Measurements from ENCODE around the gene CYTH1. TPM values are rescaled to one million over a fixed set of nuclear protein-coding genes. Genes with fewer than 3 reads are reported as not detected.

CYTH1 gene
- polyA plus RNA-seq, 1 of the 3 experiments (the other 2 are of a cell fraction): 23.8 TPM

DNA sequence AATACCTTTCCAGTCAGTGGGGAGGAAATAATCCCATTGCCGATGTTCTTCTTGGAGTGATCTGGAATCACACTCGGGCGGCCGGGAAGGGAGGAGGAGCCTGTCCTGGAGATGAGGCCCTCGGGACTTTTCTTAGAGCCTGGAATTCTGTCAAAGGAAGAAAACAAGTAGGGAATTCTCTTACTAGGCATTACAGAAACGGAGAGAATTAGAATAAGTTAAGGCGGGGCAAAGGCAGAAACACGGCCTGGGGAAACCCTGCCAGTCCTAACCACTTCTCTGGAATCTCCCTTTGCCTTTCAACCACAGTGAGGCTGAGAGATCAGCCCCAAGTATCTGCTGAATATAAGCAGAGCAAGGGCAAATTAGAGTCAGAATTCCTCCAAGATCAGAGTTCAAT lies 30.8 kb upstream of the CYTH1 start:
- Histone ChIP-seq H3K36me3 (replicated peaks in 1 of 2; ENCODE audit: control insufficient read depth in 1 of 2, insufficient read depth in 2 of 2, low read length in 1 of 2) (peaks cover 65 to 84% of the 10 kb centered on the region in 2 experiments), H3K4me2 (no peak overlapping the region), H3K9me2 (no peaks in the 10 kb centered on the region), H4K20me1 (ENCODE audit: insufficient read depth) (no peaks in the 10 kb centered on the region), H3K4me3 (ENCODE audit: low read depth in 2 of 2, low read length in 1 of 2) (no peak overlapping the region), H3K9me3 (no peaks in the 10 kb centered on the region), H3K4me1 (ENCODE audit: control insufficient read depth in 1 of 2, insufficient read depth in 2 of 2, low read depth in 1 of 2, low read length in 1 of 2) (no peaks in the 10 kb centered on the region), H3K79me2 (ENCODE audit: insufficient read depth) (peaks cover 14% of the 10 kb centered on the region), H3K9ac (no peak overlapping the region), H3F3A (replicated peaks; ENCODE audit: insufficient read depth) (peaks cover 12% of the 10 kb centered on the region), H3K27me3 (ENCODE audit: insufficient read depth) (no peaks in the 10 kb centered on the region), H2AFZ (ENCODE audit: low read depth) (no peak overlapping the region), H3K27ac (ENCODE audit: low read depth in 2 of 2, low read length in 1 of 2) (no peak overlapping the region)
- 94% methylated on average over 8 of the region's 8 CpGs for WGBS (ENCODE audit: low lambda C conversion rate)
- DNase-seq: no peak
- TF ChIP-seq CTCF (IDR thresholded peaks at IDR 0.05) (no peak), SIN3A (IDR thresholded peaks at IDR 0.05; ENCODE audit: borderline replicate concordance, low read depth, low read length) (no peak), SMC3 (IDR thresholded peaks at IDR 0.05; ENCODE audit: low read depth, low read length) (no peak), FOXM1 (IDR thresholded peaks at IDR 0.05; ENCODE audit: low read depth) (no peak), RAD21 (IDR thresholded peaks at IDR 0.05; ENCODE audit: low read length) (no peak), MXI1 (IDR thresholded peaks at IDR 0.05; ENCODE audit: low read depth, low read length) (no peak), USF1 (IDR thresholded peaks at IDR 0.05; ENCODE audit: borderline replicate concordance, low read depth) (no peak), GATA2 (CRISPR knock-in tag; IDR thresholded peaks at IDR 0.05) (no peak), PBX3 (IDR thresholded peaks at IDR 0.05) (no peak), FOXJ3 (CRISPR knock-in tag; IDR thresholded peaks at IDR 0.05) (no peak), FOSL2 (IDR thresholded peaks at IDR 0.05; ENCODE audit: borderline replicate concordance, low read depth) (no peak), MAX (IDR thresholded peaks at IDR 0.05; ENCODE audit: low read depth) (no peak), NRF1 (IDR thresholded peaks at IDR 0.05; ENCODE audit: low read depth, low read length) (no peak), YY1 (IDR thresholded peaks at IDR 0.05; ENCODE audit: low read depth) (no peak), EP300 (IDR thresholded peaks at IDR 0.05; ENCODE audit: borderline replicate concordance in 1 of 2, low read depth in 1 of 2, low read length in 1 of 2) (no peak), NFIC (IDR thresholded peaks at IDR 0.05; ENCODE audit: borderline replicate concordance) (no peak), JUND (IDR thresholded peaks at IDR 0.05) (no peak), POLR2AphosphoS5 (IDR thresholded peaks at IDR 0.05; ENCODE audit: low read depth, low read length) (no peak), EZH2phosphoT487 (IDR thresholded peaks at IDR 0.05; ENCODE audit: borderline replicate concordance, low read depth) (no peak)
- TF ChIP-seq, protein P1, sequence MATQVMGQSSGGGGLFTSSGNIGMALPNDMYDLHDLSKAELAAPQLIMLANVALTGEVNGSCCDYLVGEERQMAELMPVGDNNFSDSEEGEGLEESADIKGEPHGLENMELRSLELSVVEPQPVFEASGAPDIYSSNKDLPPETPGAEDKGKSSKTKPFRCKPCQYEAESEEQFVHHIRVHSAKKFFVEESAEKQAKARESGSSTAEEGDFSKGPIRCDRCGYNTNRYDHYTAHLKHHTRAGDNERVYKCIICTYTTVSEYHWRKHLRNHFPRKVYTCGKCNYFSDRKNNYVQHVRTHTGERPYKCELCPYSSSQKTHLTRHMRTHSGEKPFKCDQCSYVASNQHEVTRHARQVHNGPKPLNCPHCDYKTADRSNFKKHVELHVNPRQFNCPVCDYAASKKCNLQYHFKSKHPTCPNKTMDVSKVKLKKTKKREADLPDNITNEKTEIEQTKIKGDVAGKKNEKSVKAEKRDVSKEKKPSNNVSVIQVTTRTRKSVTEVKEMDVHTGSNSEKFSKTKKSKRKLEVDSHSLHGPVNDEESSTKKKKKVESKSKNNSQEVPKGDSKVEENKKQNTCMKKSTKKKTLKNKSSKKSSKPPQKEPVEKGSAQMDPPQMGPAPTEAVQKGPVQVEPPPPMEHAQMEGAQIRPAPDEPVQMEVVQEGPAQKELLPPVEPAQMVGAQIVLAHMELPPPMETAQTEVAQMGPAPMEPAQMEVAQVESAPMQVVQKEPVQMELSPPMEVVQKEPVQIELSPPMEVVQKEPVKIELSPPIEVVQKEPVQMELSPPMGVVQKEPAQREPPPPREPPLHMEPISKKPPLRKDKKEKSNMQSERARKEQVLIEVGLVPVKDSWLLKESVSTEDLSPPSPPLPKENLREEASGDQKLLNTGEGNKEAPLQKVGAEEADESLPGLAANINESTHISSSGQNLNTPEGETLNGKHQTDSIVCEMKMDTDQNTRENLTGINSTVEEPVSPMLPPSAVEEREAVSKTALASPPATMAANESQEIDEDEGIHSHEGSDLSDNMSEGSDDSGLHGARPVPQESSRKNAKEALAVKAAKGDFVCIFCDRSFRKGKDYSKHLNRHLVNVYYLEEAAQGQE (IDR thresholded peaks at IDR 0.05; ENCODE audit: low read depth, low read length): no peak
- ChIA-PET CTCF (interaction anchor here (0.9 kb wide), 1 partner anchor 157 kb away, joined by 3 read pairs; no protein-coding TSS in a partner anchor), POLR2A (no interaction called here)
